T follicular helper cell (primary cell): Measurements from ENCODE around the gene SPTLC2.

Source experiments
- DNase-seq: peaks from one replicate; pipeline ENCODE4 v3.0.0-alpha.2; 2020; ENCODE audit warnings: low read depth

Gene SPTLC2

DNA sequence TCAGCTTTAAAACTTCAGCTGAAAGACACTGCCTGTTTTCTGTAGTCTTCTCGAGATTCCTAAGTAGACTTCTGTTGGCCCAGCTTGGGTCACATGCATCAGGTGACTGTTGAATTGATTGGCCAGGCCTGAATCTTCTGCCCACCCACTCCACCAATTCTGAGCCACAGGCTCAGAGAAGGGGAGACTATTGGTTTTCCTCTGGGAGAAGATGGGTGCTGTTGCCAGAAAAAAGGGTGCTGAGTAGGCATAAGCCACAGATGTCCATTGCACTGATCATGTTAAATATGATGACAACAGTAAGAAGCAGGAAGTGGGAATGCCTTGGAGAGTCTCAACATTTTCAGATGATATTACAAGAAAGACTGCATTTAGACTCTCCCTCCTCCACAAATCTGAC, 6.8 kb upstream of the SPTLC2 start:
- DNase-seq = no peak

DNA sequence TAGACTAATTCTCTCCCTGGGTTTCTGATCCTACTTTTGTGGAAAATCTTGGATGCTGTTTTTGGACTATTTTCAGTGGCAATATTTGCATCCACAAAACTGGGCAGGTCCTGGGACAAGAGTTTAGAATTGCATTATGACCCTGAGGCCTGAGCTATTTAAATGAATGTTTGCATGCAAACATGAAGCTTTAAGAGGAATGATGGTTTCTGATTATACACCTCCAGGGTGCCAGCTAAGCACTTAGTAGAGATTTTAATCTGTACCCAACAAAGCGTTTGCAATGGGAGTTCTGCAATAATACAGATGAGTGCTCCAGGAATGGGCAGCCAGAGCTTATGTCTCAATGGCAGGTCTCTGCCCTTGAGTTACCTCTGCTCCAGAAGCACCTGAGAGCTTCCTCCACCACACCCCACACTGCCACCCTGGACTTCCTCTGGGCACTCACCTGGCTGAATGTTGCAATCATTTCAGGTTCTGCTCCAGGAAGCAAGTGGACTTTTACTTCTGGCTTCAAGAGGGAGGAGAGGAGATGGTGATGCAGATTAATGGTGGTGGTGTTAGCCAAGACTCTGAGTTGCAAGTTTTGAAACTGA, 6.0 kb upstream of the SPTLC2 start:
- no peak for DNase-seq

GRCh38 chr14:77620222-77620870, 3.9 kb upstream of the SPTLC2 start:
- DNase-seq = no peak

DNA sequence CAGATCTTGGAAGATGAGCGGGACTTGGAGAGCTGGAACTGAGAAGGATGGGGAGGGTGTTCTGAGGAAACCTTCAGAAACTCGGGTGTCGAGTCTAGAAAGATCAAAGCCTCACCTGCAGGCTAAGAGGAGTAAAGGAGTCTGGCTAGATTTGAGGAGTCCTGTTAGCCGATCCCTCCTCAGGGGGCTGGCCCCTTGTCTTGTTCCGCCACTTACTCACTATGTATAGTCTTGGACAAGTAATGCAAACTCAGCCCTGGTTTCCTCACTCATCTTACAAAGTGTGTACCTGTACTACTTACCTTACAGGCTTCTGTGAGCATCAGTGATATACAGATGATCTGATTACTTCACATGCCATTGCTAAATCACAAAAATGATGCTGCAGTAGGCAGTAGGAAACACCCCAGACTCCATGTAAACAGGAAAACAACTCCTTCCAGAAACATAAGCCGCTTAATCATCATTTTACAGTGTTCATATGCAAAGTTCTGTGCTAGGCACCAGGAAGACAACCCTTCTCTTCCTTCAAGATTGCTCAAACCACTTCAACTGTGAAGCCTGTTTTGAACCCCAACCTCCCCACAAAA, 2.0 kb upstream of the SPTLC2 start:
- DNase-seq = no peak

DNA sequence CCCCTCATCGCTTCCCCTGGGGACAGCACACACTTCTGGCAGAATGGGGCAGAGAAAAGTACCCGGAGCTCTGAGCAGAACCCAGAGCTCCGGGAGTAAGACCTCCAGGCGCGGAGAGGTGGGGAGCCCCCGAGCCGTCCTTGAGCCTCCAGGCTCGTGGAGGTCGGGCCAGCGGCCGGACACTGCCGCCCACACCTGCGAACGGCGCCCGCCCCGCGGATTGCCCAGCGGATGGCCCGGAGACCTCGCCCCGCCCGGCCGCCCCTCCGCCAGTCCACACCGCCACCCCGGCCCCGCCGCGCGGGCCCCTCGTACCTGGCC, 344 bp downstream of the SPTLC2 start:
- no peak for DNase-seq

DNA sequence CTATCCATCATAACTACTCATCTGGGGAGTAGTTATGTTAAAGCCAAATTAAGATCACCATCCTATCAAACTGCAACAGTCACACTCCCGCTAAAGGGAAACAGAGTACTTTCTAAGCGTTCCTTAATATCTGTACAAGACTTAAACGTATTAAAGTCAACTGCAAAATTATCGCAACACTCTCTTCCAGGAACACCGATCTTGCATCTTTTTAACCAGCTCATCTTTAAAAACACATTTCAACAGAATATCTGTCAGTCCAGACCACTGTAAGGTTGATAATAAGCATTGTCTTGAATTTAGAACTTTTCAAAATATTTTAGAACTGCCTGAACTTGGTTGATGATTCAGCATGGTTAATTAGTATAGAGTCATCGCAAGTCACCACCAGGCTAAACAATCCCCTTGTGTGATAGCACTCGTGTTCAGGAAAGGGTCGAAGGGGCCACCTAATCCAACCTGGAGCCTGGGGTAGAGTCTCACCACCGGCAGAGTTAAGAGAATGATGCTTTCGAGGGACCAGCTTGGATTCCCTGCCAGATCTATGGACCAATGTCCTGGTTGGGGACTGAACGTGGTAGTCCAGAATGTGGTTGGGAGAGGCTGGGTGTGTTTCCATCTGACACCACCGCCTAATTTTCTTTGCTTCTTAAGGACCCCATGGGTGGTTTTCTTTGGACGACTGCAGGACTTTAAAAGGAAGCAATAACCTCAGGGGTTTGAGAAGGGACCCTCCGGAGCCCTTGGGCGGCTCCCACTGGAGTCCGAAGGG, 890 bp downstream of the SPTLC2 start:
- DNase-seq = no peak

GRCh38 chr14:77613201-77613600, 3.2 kb downstream of the SPTLC2 start:
- no peak for DNase-seq

GRCh38 chr14:77612011-77612620, 4.3 kb downstream of the SPTLC2 start:
- no peak for DNase-seq

DNA sequence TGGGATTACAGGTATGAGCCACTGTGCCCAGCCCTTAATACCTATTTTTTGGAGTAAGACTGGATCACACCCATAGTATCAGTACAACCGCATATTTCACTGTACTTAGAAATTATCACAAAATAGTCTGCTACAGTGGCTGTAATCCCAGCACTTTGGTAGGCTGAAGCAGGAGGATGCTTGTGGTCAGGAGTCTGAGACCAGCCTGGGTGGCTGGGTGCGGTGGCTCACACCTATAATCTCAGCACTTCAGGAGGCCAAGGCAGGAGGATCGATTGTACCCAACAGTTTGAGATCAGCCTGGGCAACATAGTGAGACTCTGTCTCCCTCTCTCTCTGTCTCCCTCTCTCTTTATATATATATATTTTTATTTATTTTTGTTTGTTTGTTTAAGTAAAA, 5.9 kb downstream of the SPTLC2 start:
- DNase-seq = no peak

- DNase-seq = no peak
Measured at GRCh38 chr14:77609922-77610321, 6.5 kb downstream of the SPTLC2 start.

DNA sequence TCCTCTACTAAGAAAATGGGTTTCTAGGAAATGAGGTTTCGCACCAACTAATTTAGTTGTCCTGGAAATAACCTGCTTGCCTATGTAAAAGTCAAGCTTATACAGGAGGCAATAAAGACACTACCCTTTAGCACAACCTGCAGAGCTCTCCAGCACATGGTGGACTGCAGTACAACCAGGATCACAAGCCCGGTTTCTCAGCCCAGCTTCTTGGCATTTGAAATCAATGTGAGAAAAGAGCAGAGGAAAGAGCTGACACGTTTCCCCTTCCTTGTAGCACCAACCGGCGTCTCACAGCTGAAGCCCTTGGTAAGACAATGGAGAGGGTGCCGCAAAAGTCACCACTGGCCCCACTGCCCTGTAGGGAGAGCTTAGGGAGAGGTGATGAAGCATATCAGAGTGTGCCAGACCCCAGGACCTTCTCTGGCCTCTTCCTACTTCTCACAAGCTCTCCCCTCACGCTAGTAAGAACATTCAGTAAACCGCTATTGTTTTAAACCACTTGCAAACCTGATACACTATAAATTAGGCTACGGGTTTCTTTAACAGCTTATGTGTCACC, 8.6 kb downstream of the SPTLC2 start:
- DNase-seq = no peak

- no peak for DNase-seq
Measured at GRCh38 chr14:77605392-77605972, 11.0 kb downstream of the SPTLC2 start.

DNA sequence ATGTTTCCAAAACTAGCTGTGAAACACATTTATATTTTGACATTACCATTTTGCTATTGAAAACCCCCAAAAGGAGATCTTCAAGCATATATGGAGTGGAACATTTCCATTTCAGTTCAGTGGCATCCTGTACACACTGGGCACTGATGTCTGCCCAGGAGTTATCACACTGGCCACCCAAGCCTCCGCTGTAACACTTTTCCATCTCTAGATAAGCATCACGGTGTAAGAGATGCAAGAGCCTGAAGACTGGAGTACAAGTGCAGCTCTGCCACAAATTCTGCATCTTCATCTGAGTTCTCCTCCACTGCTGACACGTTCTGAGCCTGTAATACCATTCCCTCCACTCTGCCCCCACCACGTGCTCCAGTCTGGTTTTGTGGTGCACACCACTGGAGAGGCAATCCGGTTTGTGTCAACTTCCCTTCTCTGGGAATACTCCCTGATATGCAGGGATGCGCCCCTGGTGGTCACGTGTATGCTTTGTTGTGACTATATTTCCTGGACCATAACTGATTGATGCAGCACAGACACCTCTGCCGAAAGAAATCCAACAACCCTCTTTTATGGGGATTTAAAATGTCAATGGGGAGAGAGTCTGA, 12.7 kb downstream of the SPTLC2 start:
- no peak for DNase-seq

GRCh38 chr14:77603031-77603430, 13.4 kb downstream of the SPTLC2 start:
- DNase-seq = no peak

GRCh38 chr14:77601846-77602619, 14.4 kb downstream of the SPTLC2 start:
- DNase-seq = no peak

- no peak for DNase-seq
Measured at GRCh38 chr14:77599889-77600288, 16.5 kb downstream of the SPTLC2 start.

GRCh38 chr14:77598366-77599070, 17.9 kb downstream of the SPTLC2 start:
- DNase-seq = no peak

DNA sequence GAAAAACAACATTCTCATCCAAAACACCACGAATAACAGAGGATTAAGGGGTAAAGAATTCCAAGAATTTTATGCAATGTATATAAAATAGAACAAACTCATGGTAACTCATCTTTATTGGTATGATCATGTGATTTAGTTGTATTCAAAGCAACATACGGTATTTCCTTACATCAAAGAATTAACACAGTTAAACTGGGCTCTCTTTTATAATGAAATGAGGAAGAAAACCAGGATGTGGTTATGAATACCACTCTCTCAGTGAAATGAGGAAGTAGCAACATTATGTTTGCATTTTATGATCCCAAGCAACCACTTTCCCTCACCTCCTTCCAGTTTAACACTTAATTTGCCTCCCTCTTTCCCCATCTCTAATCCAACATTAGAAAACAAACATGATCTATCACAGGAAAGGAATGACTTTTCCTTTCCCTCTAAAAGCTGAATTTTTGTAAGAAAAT, 22.9 kb downstream of the SPTLC2 start:
- DNase-seq = no peak

- no peak for DNase-seq
Measured at GRCh38 chr14:77590845-77591485, 25.5 kb downstream of the SPTLC2 start.
